Left ventricle myocardium inferior (tissue), 1 donor: ENCODE measurements around the gene CCDC201. TPM values are rescaled to one million over a fixed set of nuclear protein-coding genes. Genes with fewer than 3 reads are reported as not detected.
"Not testable (repeated sequence)": the region's sequence is repeated elsewhere in the genome, so short reads cannot be mapped to it uniquely, and the experiment has no call there.

ENCODE experiments used
- DNase-seq: peaks from one replicate; pipeline ENCODE4 v3.0.0-alpha.2; 2020
- H3K27ac ChIP-seq: fragments of 200-600 bp; replicated peaks from 2 replicates; pipeline ENCODE4 v1.8.0; 2021
- H3K27me3 ChIP-seq: fragments of 200-600 bp; 2 replicates; pipeline ENCODE4 v1.8.0; 2021; ENCODE audit warnings: low read depth
- H3K36me3 ChIP-seq: fragments of 200-600 bp; 2 replicates; pipeline ENCODE4 v1.8.0; 2021
- H3K4me1 ChIP-seq: fragments of 200-600 bp; 2 replicates; pipeline ENCODE4 v1.8.0; 2021
- H3K4me3 ChIP-seq: fragments of 200-600 bp; 2 replicates; pipeline ENCODE4 v1.8.0; 2021; ENCODE audit warnings: mild to moderate bottlenecking, moderate library complexity
- H3K9me3 ChIP-seq: fragments of 200-600 bp; replicated peaks from 2 replicates; pipeline ENCODE4 v1.8.0; 2021
- CTCF ChIP-seq: fragments of 200-600 bp; IDR thresholded peaks from 2 replicates; pipeline ENCODE4 v1.8.0; 2021; ENCODE audit warnings: antibody characterized with exemption, mild to moderate bottlenecking, borderline replicate concordance
- intact Hi-C: fragments of 100-400 bp; cut with micrococcal nuclease; formaldehyde crosslinking; loops from one replicate; pipeline ENCODE4 v1.11.0; 2022
- total RNA-seq: library from RNA; stranded (reverse); fragmentation: NEBNext Ultra II Directional; extraction: Animal tissue kit (Norgen Biotek cat#: 25700); gene quantifications from one replicate; pipeline ENCODE4 v1.2.1, GENCODE V29; 2021
- donor health status: DM: no; HTN: yes; CAD: no; lungs with severe emphysema.

CCDC201 gene
- total RNA-seq, 1 donor from 2014 or later: not detected

GRCh38 chr7:45813771-45814170 is 59.1 kb downstream of the CCDC201 start:
- H3K27me3 ChIP-seq, H3K9me3 ChIP-seq, intact Hi-C loops, DNase-seq, H3K36me3 ChIP-seq, H3K4me3 ChIP-seq, H3K27ac ChIP-seq, H3K4me1 ChIP-seq: not testable (repeated sequence)

- no peaks in the 10 kb centered on the region for H3K4me1 ChIP-seq
- no peaks in the 10 kb centered on the region for H3K27me3 ChIP-seq
- no peak for DNase-seq
- H3K4me3 ChIP-seq: no peak overlapping the region
- H3K9me3 ChIP-seq: no peaks in the 10 kb centered on the region
- intact Hi-C loops: no loop called here
- TF ChIP-seq CTCF: no peak
- H3K27ac ChIP-seq: no peak overlapping the region
- H3K36me3 ChIP-seq: no peaks in the 10 kb centered on the region
These were observed 59.9 kb downstream of the CCDC201 start for GRCh38 chr7:45812946-45813345.

GRCh38 chr7:45811652-45812234 is 61.1 kb downstream of the CCDC201 start:
- H3K36me3 ChIP-seq, DNase-seq, H3K27ac ChIP-seq, H3K4me1 ChIP-seq, H3K4me3 ChIP-seq, H3K9me3 ChIP-seq, intact Hi-C loops, H3K27me3 ChIP-seq: not testable (repeated sequence)

- H3K36me3 ChIP-seq, H3K4me3 ChIP-seq, H3K4me1 ChIP-seq, H3K27me3 ChIP-seq, intact Hi-C loops, H3K9me3 ChIP-seq, DNase-seq, H3K27ac ChIP-seq: not testable (repeated sequence)
These were observed 62.4 kb downstream of the CCDC201 start for GRCh38 chr7:45810451-45811005.

Other genes starting within 250 kb of the CCDC201 start
- gene IGFBP1, start 15.4 kb upstream of the CCDC201 start, total RNA-seq: not detected
- gene IGFBP3, start 48.2 kb upstream of the CCDC201 start, total RNA-seq: 60.8 TPM